Measurements from ENCODE around the gene TMEM164. TPM values are rescaled to one million over a fixed set of nuclear protein-coding genes. Genes with fewer than 3 reads are reported as not detected.
"Not testable (repeated sequence)": the region's sequence is repeated elsewhere in the genome, so short reads cannot be mapped to it uniquely, and the experiment has no call there.

Gene TMEM164
- total RNA-seq (2014; rRNA removed; shearing (Covaris generic); ENCODE audit: low replicate concordance) = 8.7 and 15.4 TPM in 2 replicates

- peak; percentile 80 for DNase-seq (ENCODE audit: low read depth)
- in situ Hi-C loops (cut with HindIII; ENCODE audit: low pct_unique_long_range_greater_than_20kb, low sequenced_read_pairs) = no loop called here
Observed at GRCh38 chrX:110002300-110003166, at the start of gene TMEM164. Gene TMEM164 (plus strand): TSS chrX:110003114. CDS start chrX:110003775, 661 bp downstream.

DNA sequence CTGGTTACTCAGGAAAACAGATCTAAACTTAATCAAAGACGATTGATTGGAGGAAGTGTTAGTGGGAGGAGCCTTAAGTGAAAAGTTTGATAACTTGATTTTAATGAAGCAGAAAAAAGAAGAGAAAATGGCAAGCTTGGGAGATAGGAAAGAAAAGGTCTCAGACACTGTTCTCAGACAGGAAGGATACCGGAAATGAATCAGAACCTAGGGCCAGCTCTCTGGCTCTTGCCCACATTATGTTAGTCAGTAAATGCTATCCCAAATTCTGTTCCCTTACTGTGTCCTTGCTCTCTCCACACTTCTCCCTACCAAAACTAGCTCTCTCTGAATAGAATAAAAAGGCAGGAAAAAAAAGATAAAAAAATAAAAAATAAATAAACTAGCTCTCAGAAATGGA lies 48.6 kb upstream of the TMEM164 start:
- in situ Hi-C loops (cut with HindIII; ENCODE audit: low pct_unique_long_range_greater_than_20kb, low sequenced_read_pairs) = no loop called here
- DNase-seq (ENCODE audit: low read depth) = no peak

GRCh38 chrX:109954955-109955354 lies 48.0 kb upstream of the TMEM164 start:
- DNase-seq (ENCODE audit: low read depth) = no peak
- in situ Hi-C loops (cut with HindIII; ENCODE audit: low pct_unique_long_range_greater_than_20kb, low sequenced_read_pairs) = no loop called here

DNA sequence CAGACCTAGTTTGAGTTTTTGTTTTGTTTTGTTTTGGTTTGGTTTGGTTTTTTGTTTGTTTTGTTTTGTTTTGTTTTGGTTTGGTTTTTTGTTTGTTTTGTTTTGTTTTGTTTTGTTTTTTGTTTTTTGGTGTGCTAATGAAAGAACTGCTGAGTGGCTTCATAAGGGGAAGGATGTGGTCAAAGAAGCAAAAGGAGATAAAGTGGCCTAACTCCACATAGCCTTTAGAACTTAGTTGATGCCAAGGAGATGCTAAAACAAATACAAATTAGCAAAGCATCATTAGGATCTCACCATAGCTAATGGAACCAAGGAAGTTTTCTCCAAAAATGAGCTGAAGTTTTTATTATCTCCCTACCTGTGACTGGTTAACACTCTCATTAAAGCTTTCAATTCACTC lies 44.6 kb upstream of the TMEM164 start:
- DNase-seq (ENCODE audit: low read depth) = no peak
- in situ Hi-C loops (cut with HindIII; ENCODE audit: low pct_unique_long_range_greater_than_20kb, low sequenced_read_pairs) = no loop called here

DNA sequence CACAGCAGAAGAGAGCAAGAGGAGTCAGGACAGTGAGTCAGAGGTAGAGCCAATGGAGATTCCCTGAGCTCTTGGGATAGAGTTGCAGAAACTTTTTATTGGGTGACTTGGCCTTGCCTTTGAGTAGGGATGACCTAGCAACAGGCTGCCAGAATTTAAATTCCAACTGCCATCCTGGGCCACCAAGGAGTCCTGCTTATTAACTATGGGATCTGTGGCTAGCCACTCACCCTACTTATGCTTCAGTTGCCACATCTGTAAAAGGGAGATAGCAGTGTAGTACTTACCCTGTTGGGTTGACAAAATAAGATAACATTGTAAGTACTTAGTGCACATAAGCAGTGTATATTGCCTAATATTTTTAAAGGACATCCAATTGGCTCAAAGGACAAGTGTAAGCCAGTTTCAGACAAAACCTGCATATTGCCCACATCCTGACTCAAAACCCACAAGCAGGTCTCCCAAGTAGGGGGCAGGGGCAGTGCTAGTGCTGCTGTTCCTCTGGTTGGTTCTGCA lies 43.5 kb upstream of the TMEM164 start:
- DNase-seq (ENCODE audit: low read depth) = no peak
- in situ Hi-C loops (cut with HindIII; ENCODE audit: low pct_unique_long_range_greater_than_20kb, low sequenced_read_pairs) = no loop called here

- in situ Hi-C loops (cut with HindIII; ENCODE audit: low pct_unique_long_range_greater_than_20kb, low sequenced_read_pairs) = no loop called here
- no peak for DNase-seq (ENCODE audit: low read depth)
Observed at GRCh38 chrX:109964390-109964789, 38.5 kb upstream of the TMEM164 start.

DNA sequence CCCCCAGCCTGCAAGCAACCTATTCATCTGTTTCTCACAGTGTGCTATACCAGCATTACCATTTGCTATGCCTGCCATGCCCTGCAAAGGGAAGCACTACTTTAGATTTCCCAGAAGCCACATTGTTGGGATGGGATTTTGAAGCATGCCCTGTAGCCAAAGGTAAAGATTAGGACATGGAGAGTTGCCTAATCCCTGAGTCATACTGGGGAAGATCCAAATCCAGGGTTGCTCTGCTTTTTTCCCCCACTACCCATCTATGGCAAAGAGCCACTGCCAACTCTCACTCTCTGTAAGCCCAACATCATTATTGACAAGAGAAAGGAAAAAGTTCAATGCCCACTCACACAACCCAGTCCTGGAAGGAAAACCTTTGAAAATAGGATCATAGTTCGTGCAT lies 36.7 kb upstream of the TMEM164 start:
- in situ Hi-C loops (cut with HindIII; ENCODE audit: low pct_unique_long_range_greater_than_20kb, low sequenced_read_pairs) = no loop called here
- DNase-seq (ENCODE audit: low read depth) = no peak

GRCh38 chrX:109967156-109967555 lies 35.8 kb upstream of the TMEM164 start:
- in situ Hi-C loops (cut with HindIII; ENCODE audit: low pct_unique_long_range_greater_than_20kb, low sequenced_read_pairs) = no loop called here
- DNase-seq (ENCODE audit: low read depth) = no peak

DNA sequence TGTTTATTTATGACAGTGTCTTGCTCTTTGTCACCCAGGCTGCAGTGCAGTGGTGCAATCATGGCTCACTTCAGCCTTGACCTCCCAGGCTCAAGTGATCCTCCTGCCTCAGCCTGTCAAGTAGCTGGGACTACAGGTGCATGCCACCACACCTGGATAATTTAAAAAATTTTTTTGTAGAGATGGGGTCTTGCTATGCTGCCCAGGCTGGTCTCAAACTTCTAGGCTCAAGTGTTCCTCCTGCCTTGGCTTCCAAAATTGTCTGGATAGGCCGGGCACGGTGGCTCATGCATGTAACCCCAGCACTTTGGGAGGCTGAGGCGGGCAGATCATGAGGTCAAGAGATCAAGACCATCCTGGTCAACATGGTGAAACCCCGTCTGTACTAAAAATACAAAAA lies 32.1 kb upstream of the TMEM164 start:
- DNase-seq (ENCODE audit: low read depth); in situ Hi-C loops (cut with HindIII; ENCODE audit: low pct_unique_long_range_greater_than_20kb, low sequenced_read_pairs): not testable (repeated sequence)

DNA sequence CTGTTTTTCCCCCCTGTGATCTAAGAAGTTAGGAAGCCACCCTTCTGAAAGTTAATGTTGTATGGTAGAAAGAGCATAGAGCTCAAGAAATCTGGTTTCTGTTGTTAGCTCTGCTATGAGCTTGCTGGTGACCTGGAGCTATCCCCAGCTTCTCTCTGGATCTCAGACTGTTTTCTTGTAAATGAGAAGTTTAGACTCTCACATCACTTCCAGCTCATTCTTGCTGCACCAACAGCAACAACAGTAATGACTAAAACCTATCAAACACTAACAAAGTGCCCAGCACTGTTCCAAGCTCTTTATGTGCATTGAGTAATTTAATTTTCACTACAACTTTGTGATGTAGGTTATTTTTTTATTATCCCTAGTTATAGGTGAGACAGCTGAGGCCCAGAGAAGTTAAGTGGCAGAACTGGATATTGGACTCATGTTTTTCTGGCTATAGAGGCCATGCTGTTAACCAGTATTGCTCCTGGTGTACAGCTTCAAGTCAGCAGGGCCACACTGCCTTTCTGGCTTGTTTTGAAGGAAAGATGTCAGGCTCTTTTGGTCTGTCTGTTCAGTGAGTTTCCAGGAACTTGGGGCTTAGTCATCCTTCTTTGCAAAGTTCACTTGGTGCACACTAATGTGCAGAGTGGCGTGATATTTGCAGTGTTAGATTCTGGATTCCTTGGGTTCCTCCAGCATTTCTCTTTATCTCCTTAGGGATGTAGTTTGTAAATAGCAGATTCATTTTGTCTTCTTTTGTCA lies 27.8 kb upstream of the TMEM164 start:
- in situ Hi-C loops (cut with HindIII; ENCODE audit: low pct_unique_long_range_greater_than_20kb, low sequenced_read_pairs) = no loop called here
- DNase-seq (ENCODE audit: low read depth) = no peak

DNA sequence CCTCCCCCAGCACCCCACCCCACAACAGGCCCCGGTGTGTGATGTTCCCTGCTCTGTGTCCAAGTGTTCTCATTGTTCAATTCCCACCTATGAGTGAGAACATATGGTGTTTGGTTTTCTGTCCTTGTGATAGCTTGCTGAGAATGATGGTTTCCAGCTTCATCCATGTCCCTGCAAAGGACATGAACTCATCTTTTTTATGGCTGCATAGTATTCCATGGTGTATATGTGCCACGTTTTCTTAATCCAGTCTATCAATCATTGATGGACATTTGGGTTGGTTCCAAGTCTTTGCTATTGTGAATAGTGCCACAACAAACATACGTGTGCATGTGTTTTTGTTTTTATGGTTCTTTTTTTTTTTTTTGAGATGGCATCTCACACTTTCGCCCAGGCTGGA lies 17.7 kb upstream of the TMEM164 start:
- DNase-seq (ENCODE audit: low read depth); in situ Hi-C loops (cut with HindIII; ENCODE audit: low pct_unique_long_range_greater_than_20kb, low sequenced_read_pairs): not testable (repeated sequence)

DNA sequence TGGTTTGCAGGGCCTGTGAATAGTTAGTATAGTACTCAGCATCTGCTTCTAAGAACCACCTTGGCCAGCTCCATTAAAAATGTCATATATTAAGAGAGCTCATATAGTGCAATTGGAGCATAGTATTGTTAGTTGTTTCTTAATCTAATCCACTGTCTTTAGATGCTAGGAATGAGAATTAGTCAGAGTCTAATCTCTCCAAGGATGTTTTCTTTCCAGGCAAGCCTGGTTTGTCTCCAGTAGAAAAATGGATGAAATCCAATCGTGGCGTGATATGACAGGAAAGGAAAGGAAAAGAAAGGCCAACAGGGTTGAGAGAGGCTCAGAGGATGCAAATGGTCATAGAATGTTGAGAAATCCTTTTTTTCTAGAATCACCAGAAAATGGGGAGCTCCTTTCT lies 15.0 kb upstream of the TMEM164 start:
- no peak for DNase-seq (ENCODE audit: low read depth)
- in situ Hi-C loops (cut with HindIII; ENCODE audit: low pct_unique_long_range_greater_than_20kb, low sequenced_read_pairs) = no loop called here

DNA sequence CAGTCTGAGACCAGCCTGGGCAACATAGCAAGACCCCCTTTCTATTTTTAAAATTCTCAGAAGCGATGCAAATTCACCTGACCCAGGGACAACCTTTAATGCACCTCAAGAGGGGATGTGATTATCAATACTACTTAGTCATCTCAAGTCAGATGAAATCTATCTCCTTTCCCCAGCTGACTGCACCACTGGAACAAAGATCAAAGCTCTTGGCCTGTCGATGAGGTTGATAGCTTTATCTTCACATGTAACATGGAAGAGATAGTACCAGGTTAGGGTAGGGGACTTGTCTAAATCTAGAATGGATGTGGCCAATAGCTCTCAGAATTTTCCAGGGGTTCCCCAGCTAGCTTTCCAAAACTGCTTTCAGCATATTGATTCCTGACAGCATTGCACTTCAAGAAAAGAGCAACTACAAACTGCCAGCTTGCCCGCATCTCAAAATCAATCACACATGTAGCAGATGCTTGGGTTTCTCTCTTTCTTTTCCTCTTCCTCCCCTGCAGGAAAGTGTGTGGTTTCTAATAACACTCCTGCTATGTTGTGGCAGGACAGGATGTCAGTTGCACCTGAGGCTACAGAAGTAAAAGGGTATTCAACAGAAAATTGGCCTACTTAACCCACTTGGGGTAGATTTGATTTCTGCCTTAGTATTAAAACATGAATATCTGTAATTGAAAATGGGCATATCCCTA lies 12.2 kb upstream of the TMEM164 start:
- in situ Hi-C loops (cut with HindIII; ENCODE audit: low pct_unique_long_range_greater_than_20kb, low sequenced_read_pairs) = no loop called here
- no peak for DNase-seq (ENCODE audit: low read depth)

- no peak for DNase-seq (ENCODE audit: low read depth)
- in situ Hi-C loops (cut with HindIII; ENCODE audit: low pct_unique_long_range_greater_than_20kb, low sequenced_read_pairs) = no loop called here
Observed at GRCh38 chrX:109992203-109992602, 10.7 kb upstream of the TMEM164 start.

- no peak for DNase-seq (ENCODE audit: low read depth)
- in situ Hi-C loops (cut with HindIII; ENCODE audit: low pct_unique_long_range_greater_than_20kb, low sequenced_read_pairs) = no loop called here
Observed at GRCh38 chrX:109995155-109995554, 7.8 kb upstream of the TMEM164 start.

- in situ Hi-C loops (cut with HindIII; ENCODE audit: low pct_unique_long_range_greater_than_20kb, low sequenced_read_pairs) = no loop called here
- no peak for DNase-seq (ENCODE audit: low read depth)
Observed at GRCh38 chrX:109997786-109998452, 5.0 kb upstream of the TMEM164 start.

- no peak for DNase-seq (ENCODE audit: low read depth)
- in situ Hi-C loops (cut with HindIII; ENCODE audit: low pct_unique_long_range_greater_than_20kb, low sequenced_read_pairs) = no loop called here
Observed at GRCh38 chrX:110000000-110000399, 2.9 kb upstream of the TMEM164 start.
